ENCODE data around the gene PLCL1. TPM values are rescaled to one million over a fixed set of nuclear protein-coding genes. Genes with fewer than 3 reads are reported as not detected.

Gene PLCL1
- polyA plus RNA-seq, 1 of the 3 experiments (the other 2 are of a cell fraction), result 7.7 TPM

DNA sequence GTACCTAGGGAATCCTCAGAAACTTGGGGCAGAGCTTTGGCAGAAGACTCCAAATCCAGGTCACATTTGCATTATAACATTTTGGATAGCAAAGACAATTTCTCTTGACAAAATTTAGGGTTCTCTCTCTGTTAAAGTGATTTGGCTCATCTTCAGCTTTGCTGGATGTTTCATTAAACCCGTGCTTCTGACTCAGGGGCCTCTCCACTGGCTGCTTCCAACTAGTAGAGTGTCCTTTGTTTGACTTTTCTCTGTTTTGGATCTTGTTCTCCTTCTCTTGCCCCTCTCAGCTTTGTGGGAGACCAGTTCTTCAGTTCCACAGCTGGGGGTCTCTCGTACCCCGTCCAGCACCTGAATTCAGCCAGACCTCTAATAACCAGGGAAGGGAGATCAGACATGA lies 145.6 kb downstream of the PLCL1 start:
- Histone ChIP-seq H3K4me2 (no peak overlapping the region), H4K20me1 (ENCODE audit: insufficient read depth) (peaks cover 14% of the 10 kb centered on the region; the same call in 1 of the 2 replicates), H3K4me1 (ENCODE audit: control insufficient read depth in 1 of 2, insufficient read depth in 2 of 2, low read depth in 1 of 2, low read length in 1 of 2) (peaks cover 0 to 8% of the 10 kb centered on the region in 2 experiments; a peak in 2 of 4 replicates), H3K27me3 (ENCODE audit: insufficient read depth) (no peaks in the 10 kb centered on the region), H3K36me3 (replicated peaks in 1 of 2; ENCODE audit: control insufficient read depth in 1 of 2, insufficient read depth in 2 of 2, low read length in 1 of 2) (no peaks in the 10 kb centered on the region), H3F3A (replicated peaks; ENCODE audit: insufficient read depth) (no peaks in the 10 kb centered on the region), H3K79me2 (ENCODE audit: insufficient read depth) (peaks cover 16% of the 10 kb centered on the region; the same call in 1 of the 2 replicates), H3K9me2 (no peaks in the 10 kb centered on the region), H3K9me3 (no peaks in the 10 kb centered on the region), H3K27ac (ENCODE audit: low read depth in 2 of 2, low read length in 1 of 2) (no peak overlapping the region), H3K9ac (no peak overlapping the region), H2AFZ (ENCODE audit: low read depth) (no peak overlapping the region), H3K4me3 (ENCODE audit: low read depth in 2 of 2, low read length in 1 of 2) (no peak overlapping the region)
- CTCF ChIA-PET, result no interaction called here
- POLR2A ChIA-PET, result no interaction called here
- TF ChIP-seq MXI1 (IDR thresholded peaks at IDR 0.05; ENCODE audit: low read depth, low read length), result no peak
- TF ChIP-seq, protein P1, sequence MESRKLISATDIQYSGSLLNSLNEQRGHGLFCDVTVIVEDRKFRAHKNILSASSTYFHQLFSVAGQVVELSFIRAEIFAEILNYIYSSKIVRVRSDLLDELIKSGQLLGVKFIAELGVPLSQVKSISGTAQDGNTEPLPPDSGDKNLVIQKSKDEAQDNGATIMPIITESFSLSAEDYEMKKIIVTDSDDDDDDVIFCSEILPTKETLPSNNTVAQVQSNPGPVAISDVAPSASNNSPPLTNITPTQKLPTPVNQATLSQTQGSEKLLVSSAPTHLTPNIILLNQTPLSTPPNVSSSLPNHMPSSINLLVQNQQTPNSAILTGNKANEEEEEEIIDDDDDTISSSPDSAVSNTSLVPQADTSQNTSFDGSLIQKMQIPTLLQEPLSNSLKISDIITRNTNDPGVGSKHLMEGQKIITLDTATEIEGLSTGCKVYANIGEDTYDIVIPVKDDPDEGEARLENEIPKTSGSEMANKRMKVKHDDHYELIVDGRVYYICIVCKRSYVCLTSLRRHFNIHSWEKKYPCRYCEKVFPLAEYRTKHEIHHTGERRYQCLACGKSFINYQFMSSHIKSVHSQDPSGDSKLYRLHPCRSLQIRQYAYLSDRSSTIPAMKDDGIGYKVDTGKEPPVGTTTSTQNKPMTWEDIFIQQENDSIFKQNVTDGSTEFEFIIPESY (IDR thresholded peaks at IDR 0.05; ENCODE audit: borderline replicate concordance, low read depth), result no peak
- 63% methylated on average over 3 of the region's 3 CpGs for WGBS (ENCODE audit: low lambda C conversion rate)
- DNase-seq, result no peak

- Histone ChIP-seq H3F3A (replicated peaks; ENCODE audit: insufficient read depth) (no peaks in the 10 kb centered on the region), H3K9ac (no peak overlapping the region), H3K27me3 (ENCODE audit: insufficient read depth) (no peaks in the 10 kb centered on the region), H3K4me1 (ENCODE audit: control insufficient read depth in 1 of 2, insufficient read depth in 2 of 2, low read depth in 1 of 2, low read length in 1 of 2) (peaks cover 0 to 8% of the 10 kb centered on the region in 2 experiments; a peak in 2 of 4 replicates), H3K9me2 (no peaks in the 10 kb centered on the region), H3K9me3 (no peaks in the 10 kb centered on the region), H3K4me3 (ENCODE audit: low read depth in 2 of 2, low read length in 1 of 2) (no peak overlapping the region), H4K20me1 (ENCODE audit: insufficient read depth) (peaks cover 10% of the 10 kb centered on the region; the same call in 1 of the 2 replicates), H2AFZ (ENCODE audit: low read depth) (no peak overlapping the region), H3K27ac (ENCODE audit: low read depth in 2 of 2, low read length in 1 of 2) (no peak overlapping the region), H3K79me2 (ENCODE audit: insufficient read depth) (peaks cover 11% of the 10 kb centered on the region; the same call in 1 of the 2 replicates), H3K36me3 (replicated peaks in 1 of 2; ENCODE audit: control insufficient read depth in 1 of 2, insufficient read depth in 2 of 2, low read length in 1 of 2) (no peaks in the 10 kb centered on the region), H3K4me2 (no peak overlapping the region)
- CTCF ChIA-PET, result no interaction called here
- POLR2A ChIA-PET, result no interaction called here
- WGBS (ENCODE audit: low lambda C conversion rate), result 89% methylated on average over 1 of the region's 1 CpG
- TF ChIP-seq, protein P2, sequence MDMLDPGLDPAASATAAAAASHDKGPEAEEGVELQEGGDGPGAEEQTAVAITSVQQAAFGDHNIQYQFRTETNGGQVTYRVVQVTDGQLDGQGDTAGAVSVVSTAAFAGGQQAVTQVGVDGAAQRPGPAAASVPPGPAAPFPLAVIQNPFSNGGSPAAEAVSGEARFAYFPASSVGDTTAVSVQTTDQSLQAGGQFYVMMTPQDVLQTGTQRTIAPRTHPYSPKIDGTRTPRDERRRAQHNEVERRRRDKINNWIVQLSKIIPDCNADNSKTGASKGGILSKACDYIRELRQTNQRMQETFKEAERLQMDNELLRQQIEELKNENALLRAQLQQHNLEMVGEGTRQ (IDR thresholded peaks at IDR 0.05; ENCODE audit: borderline replicate concordance, low read depth, low read length), result no peak
- TF ChIP-seq SMC3 (IDR thresholded peaks at IDR 0.05; ENCODE audit: low read depth, low read length) (no peak), EZH2phosphoT487 (IDR thresholded peaks at IDR 0.05; ENCODE audit: borderline replicate concordance, low read depth) (no peak), JUND (IDR thresholded peaks at IDR 0.05) (no peak), CHD2 (IDR thresholded peaks at IDR 0.05; ENCODE audit: low read length, partially characterized antibody) (no peak), FOXM1 (IDR thresholded peaks at IDR 0.05; ENCODE audit: low read depth) (no peak), RXRA (IDR thresholded peaks at IDR 0.05; ENCODE audit: borderline replicate concordance, low read depth) (no peak), RCOR1 (IDR thresholded peaks at IDR 0.05; ENCODE audit: low read length) (no peak), ELF1 (IDR thresholded peaks at IDR 0.05) (no peak), RFX5 (IDR thresholded peaks at IDR 0.05; ENCODE audit: low read length) (no peak), RAD21 (IDR thresholded peaks at IDR 0.05; ENCODE audit: low read length) (no peak), YY1 (IDR thresholded peaks at IDR 0.05; ENCODE audit: low read depth) (no peak), PBX3 (IDR thresholded peaks at IDR 0.05) (no peak), MXI1 (IDR thresholded peaks at IDR 0.05; ENCODE audit: low read depth, low read length) (no peak), FOSL2 (IDR thresholded peaks at IDR 0.05; ENCODE audit: borderline replicate concordance, low read depth) (no peak)
- TF ChIP-seq, protein P3, sequence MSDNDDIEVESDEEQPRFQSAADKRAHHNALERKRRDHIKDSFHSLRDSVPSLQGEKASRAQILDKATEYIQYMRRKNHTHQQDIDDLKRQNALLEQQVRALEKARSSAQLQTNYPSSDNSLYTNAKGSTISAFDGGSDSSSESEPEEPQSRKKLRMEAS (IDR thresholded peaks at IDR 0.05; ENCODE audit: low read depth), result no peak
- DNase-seq, result no peak
These were observed 146.3 kb downstream of the PLCL1 start for GRCh38 chr2:197950724-197951123.

Data from SK-N-SH (cell line).